GM12865 (cell line): ENCODE results near the gene SORCS2.
A peak's percentile ranks its signal among the peaks of the same experiment; 100 is the strongest.

Source experiments
- DNase-seq: peaks from one replicate; pipeline ENCODE4 v3.0.0; 2010; ENCODE audit warnings: low read depth
- H3K4me3 ChIP-seq: 2 replicates; pipeline ENCODE4 v1.5.1; 2011; ENCODE audit warnings: mild to moderate bottlenecking, low read depth, low read length, control low read depth
- TF ChIP-seq, protein P1 (sequence below): IDR thresholded peaks from 2 replicates; pipeline ENCODE4 v1.5.1; 2011; ENCODE audit warnings: low read length, control low read depth, low read depth, inconsistent platforms; ENCODE audit not compliant: insufficient read depth; ENCODE audit errors: missing control alignments

SORCS2 gene

GRCh38 chr4:7699031-7699430 lies 506.7 kb downstream of the SORCS2 start:
- no peak for DNase-seq
- TF ChIP-seq, protein P1, sequence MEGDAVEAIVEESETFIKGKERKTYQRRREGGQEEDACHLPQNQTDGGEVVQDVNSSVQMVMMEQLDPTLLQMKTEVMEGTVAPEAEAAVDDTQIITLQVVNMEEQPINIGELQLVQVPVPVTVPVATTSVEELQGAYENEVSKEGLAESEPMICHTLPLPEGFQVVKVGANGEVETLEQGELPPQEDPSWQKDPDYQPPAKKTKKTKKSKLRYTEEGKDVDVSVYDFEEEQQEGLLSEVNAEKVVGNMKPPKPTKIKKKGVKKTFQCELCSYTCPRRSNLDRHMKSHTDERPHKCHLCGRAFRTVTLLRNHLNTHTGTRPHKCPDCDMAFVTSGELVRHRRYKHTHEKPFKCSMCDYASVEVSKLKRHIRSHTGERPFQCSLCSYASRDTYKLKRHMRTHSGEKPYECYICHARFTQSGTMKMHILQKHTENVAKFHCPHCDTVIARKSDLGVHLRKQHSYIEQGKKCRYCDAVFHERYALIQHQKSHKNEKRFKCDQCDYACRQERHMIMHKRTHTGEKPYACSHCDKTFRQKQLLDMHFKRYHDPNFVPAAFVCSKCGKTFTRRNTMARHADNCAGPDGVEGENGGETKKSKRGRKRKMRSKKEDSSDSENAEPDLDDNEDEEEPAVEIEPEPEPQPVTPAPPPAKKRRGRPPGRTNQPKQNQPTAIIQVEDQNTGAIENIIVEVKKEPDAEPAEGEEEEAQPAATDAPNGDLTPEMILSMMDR = no peak
- no peak overlapping the region for H3K4me3 ChIP-seq

DNA sequence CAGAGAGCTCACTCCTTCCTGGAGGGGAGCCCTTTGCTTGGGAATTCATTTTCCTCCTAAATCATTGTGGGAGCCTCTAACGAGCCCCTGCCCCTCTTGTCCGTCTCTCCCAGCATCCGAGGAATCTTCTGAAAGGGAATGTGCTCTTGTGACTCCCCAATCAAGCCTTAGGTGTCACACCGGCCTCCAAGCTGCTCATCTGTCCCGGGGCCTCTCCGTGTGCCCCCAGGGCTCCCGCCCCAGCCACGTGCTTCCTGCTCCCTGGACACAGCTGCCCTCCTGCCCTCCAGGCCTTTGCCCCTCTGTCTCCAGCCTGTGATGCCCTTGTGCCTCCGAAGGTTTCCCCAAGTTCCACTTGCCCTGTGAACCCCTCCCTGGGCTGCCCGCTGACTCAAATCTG lies 507.5 kb downstream of the SORCS2 start:
- TF ChIP-seq, protein P1 = no peak

DNA sequence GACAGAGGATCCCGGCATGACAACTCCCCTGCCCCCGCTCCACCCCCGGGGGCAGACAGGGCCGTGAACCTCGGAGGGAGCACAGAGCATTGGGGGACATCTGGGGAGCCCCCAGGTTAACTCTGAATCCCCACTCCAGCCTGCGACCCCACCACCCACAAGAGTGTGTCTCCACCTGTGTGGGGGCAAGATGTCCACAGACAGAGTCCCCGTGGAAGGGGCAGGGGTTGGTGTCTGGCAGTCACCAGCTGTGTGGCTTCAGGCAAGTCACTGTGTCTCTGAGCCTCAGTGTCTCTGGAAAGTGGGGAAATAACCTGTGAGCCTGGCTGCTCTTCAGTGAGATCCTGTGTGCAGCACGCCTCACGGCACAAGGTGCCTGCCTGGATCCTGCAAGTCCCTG lies 508.3 kb downstream of the SORCS2 start:
- H3K4me3 ChIP-seq = no peak overlapping the region
- DNase-seq = no peak
- TF ChIP-seq, protein P1 = no peak

More for the DNA sequence above, 507.5 kb downstream of the SORCS2 start:
- DNase-seq = no peak
- no peak overlapping the region for H3K4me3 ChIP-seq

DNA sequence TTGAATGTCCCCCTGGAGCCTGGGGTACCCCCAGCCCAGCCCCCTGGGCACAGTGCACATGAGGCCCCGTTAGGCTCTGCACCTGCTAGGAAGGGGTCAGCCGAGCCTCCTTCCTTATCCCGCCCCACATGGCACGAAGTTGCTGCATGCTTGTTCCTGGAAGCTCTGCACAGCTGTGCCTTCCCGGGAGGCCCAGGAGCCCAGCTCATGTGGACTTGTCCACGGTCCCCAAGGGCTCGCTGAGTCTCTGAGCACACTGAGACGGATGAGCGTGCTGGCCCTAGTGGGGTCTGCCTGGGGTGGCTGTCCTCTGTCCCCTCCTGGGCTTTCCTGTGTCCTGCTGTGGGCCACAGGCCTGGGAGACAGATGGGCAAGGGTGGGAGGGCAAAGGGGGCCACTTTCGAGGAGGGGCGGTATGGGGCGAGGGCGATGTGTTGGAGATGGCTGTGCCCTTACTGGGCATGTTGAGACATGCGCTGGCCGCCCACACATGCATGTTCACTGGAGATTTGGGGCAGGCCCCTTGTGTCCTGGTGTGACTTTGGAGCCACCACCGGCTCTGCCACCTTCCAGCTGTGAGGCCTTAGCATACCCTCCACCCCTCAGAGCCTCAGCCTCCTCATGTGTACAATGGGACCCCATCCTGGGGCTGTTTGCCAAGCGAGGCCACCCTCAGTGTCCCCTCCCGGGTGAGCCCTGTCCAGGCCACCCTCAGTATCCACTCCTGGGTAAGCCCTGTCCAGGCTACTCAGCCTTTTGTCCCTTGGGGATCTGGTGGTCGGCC lies 509.7 kb downstream of the SORCS2 start:
- no peak overlapping the region for H3K4me3 ChIP-seq
- TF ChIP-seq, protein P1 = no peak
- DNase-seq = peak; percentile 11

- TF ChIP-seq, protein P1 = no peak
- DNase-seq = peak; percentile 9
- no peak overlapping the region for H3K4me3 ChIP-seq
These were observed 511.4 kb downstream of the SORCS2 start for GRCh38 chr4:7703688-7704087.

GRCh38 chr4:7704091-7704490 lies 511.8 kb downstream of the SORCS2 start:
- no peak for DNase-seq
- no peak overlapping the region for H3K4me3 ChIP-seq
- TF ChIP-seq, protein P1 = no peak

DNA sequence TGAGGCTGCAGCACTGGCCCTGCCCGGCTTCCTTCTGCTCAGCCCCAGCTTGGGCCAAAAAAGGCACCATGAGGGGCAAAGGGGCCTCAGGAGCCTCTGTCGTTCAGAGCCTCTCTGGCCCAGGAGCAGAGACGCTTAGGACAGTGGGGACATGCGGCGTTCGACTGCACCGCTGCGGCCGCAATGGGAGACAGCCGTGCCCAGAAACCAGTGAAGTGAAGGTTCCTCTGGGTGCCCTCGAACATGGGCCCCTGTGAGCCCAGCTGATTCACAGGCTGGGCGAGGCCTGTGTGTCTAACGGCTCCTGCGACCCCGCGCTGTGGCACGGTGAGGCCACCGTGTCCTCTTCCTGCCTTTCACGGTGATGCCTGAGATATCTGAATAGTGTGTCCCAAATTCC lies 512.3 kb downstream of the SORCS2 start:
- TF ChIP-seq, protein P1 = no peak
- no peak for DNase-seq
- H3K4me3 ChIP-seq = no peak overlapping the region
